SU-DHL-6 (cell line): ENCODE data around the gene CCL22.

ENCODE experiments used
- H2AFZ ChIP-seq: fragments of 200-600 bp; sonication (generic); 2 replicates; pipeline ENCODE4 v1.6.1; 2014; ENCODE audit warnings: low read depth, mild to moderate bottlenecking, moderate library complexity, mixed read lengths, antibody characterized with exemption, low read length; ENCODE audit not compliant: severe bottlenecking
- H3F3A ChIP-seq: fragments of 200-600 bp; shearing (Covaris generic); 2 replicates; pipeline ENCODE4 v1.6.0; 2016; ENCODE audit warnings: antibody characterized with exemption, mild to moderate bottlenecking; ENCODE audit not compliant: insufficient read depth
- H3K27ac ChIP-seq: fragments of 200-600 bp; sonication (generic); 2 replicates; pipeline ENCODE4 v1.5.1; 2016; ENCODE audit warnings: low read depth, mild to moderate bottlenecking, low read length, moderate library complexity, mixed read lengths
- H3K27me3 ChIP-seq: fragments of 200-600 bp; sonication (generic), shearing (Covaris generic); 2 replicates; pipeline ENCODE4 v1.6.0; 2014; ENCODE audit warnings: mild to moderate bottlenecking, low read length
- H3K36me3 ChIP-seq: fragments of 200-600 bp; sonication (generic); 2 replicates; pipeline ENCODE4 v1.6.1; 2014; ENCODE audit warnings: mild to moderate bottlenecking, low read length, mixed read lengths
- H3K4me2 ChIP-seq: fragments of 300-600, 200-600 bp; shearing (Covaris generic), sonication (generic); 2 replicates; pipeline ENCODE4 v1.6.0; 2014; ENCODE audit warnings: low read length, low read depth, mild to moderate bottlenecking; ENCODE audit not compliant: poor library complexity, severe bottlenecking
- H3K4me3 ChIP-seq: fragments of 200-600 bp; sonication (generic); 2 replicates; pipeline ENCODE4 v1.5.1; 2014; ENCODE audit warnings: antibody characterized with exemption, low read length, mild to moderate bottlenecking, mixed read lengths; ENCODE audit not compliant: insufficient read depth, poor library complexity, severe bottlenecking
- H3K79me2 ChIP-seq: fragments of 200-600 bp; sonication (generic); 2 replicates; pipeline ENCODE4 v1.6.1; 2014; ENCODE audit warnings: mild to moderate bottlenecking, low read length, moderate library complexity; ENCODE audit not compliant: insufficient read depth
- H3K9ac ChIP-seq: fragments of 200-600 bp; sonication (generic); 2 replicates; pipeline ENCODE4 v1.7.0; 2014; ENCODE audit warnings: mild to moderate bottlenecking, low read length
- H3K9me2 ChIP-seq: fragments of 200-600 bp; sonication (generic); replicated peaks from 2 replicates; pipeline ENCODE4 v1.6.1; 2014; ENCODE audit warnings: low read length; ENCODE audit not compliant: insufficient read depth
- H3K9me3 ChIP-seq: fragments of 200-600 bp; sonication (generic); 2 replicates; pipeline ENCODE4 v1.6.1; 2014; ENCODE audit warnings: low read length, mixed read lengths; ENCODE audit not compliant: insufficient read depth
- H4K20me1 ChIP-seq: fragments of 200-600 bp; sonication (generic); 2 replicates; pipeline ENCODE4 v1.6.1; 2014; ENCODE audit warnings: low read depth, mild to moderate bottlenecking, antibody characterized with exemption, low read length, moderate library complexity, mixed read lengths
- CTCF ChIP-seq: fragments of 200-600 bp; sonication (generic); IDR thresholded peaks from one replicate; pipeline ENCODE4 v1.5.1; 2017; ENCODE audit warnings: antibody characterized with exemption, mild to moderate bottlenecking, low read length, moderate library complexity; ENCODE audit not compliant: insufficient read depth, poor library complexity, severe bottlenecking
- EZH2phosphoT487 ChIP-seq: fragments of 200-600 bp; sonication (generic), shearing (Covaris generic); conservative IDR thresholded peaks from 2 replicates; pipeline ENCODE4 v1.6.1; 2018; ENCODE audit warnings: mild to moderate bottlenecking, antibody characterized with exemption, low read length, moderate library complexity, mixed read lengths

The CCL22 gene

GRCh38 chr16:57315416-57315815 is 43.2 kb upstream of the CCL22 start:
- H3K36me3 ChIP-seq, result no peaks in the 10 kb centered on the region
- no peaks in the 10 kb centered on the region for H3K79me2 ChIP-seq
- H3F3A ChIP-seq, result no peaks in the 10 kb centered on the region
- H3K9ac ChIP-seq, result no peak overlapping the region
- no peaks in the 10 kb centered on the region for H3K9me3 ChIP-seq
- H3K4me2 ChIP-seq, result no peak overlapping the region
- TF ChIP-seq EZH2phosphoT487, result no peak
- H3K27ac ChIP-seq, result no peak overlapping the region
- no peak overlapping the region for H2AFZ ChIP-seq
- H3K27me3 ChIP-seq, result no peaks in the 10 kb centered on the region
- no peaks in the 10 kb centered on the region for H3K9me2 ChIP-seq
- no peak overlapping the region for H3K4me3 ChIP-seq
- H4K20me1 ChIP-seq, result no peaks in the 10 kb centered on the region

DNA sequence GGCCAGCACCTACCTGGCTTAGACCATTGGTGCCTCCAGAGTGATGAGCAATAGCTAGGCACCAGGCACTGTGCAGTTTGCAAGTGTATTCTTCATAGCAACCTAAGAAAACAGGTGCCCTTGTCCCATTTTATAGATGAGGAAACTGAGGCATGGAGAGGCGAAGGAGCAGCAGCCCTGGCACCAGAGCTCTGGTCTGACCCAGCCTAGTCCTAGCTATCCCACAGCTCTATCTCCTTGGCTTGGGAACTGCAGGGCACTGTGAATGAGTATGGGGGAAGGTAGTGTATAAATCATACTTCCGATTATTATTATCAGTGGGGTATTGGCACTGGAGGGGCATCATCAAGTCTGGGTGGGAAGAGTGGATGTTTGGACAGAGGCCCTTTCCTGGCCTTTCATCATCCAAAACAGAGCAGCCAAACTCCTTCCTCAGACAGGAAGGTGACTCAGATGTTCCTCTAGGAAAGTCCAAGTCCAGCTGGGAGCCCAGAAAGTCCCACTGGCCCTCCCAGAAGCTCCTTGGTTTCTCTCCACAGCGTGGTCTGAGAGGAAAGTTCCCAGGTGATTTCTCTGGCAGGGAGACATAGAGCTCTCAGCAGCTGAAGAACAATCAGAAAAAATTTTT is 42.1 kb upstream of the CCL22 start:
- no peak overlapping the region for H3K9ac ChIP-seq
- no peak overlapping the region for H2AFZ ChIP-seq
- no peak for TF ChIP-seq CTCF
- no peak for TF ChIP-seq EZH2phosphoT487
- no peaks in the 10 kb centered on the region for H3K27me3 ChIP-seq
- H3K27ac ChIP-seq, result no peak overlapping the region
- H3K4me3 ChIP-seq, result no peak overlapping the region
- no peaks in the 10 kb centered on the region for H3K9me3 ChIP-seq
- no peaks in the 10 kb centered on the region for H3K9me2 ChIP-seq
- H3F3A ChIP-seq, result no peaks in the 10 kb centered on the region
- no peaks in the 10 kb centered on the region for H4K20me1 ChIP-seq
- no peak overlapping the region for H3K4me2 ChIP-seq
- H3K36me3 ChIP-seq, result no peaks in the 10 kb centered on the region
- H3K79me2 ChIP-seq, result no peaks in the 10 kb centered on the region

GRCh38 chr16:57318240-57318970 is 40.2 kb upstream of the CCL22 start:
- no peak overlapping the region for H3K4me3 ChIP-seq
- TF ChIP-seq EZH2phosphoT487, result no peak
- no peak for TF ChIP-seq CTCF
- no peaks in the 10 kb centered on the region for H3F3A ChIP-seq
- no peaks in the 10 kb centered on the region for H3K9me3 ChIP-seq
- no peaks in the 10 kb centered on the region for H4K20me1 ChIP-seq
- H3K36me3 ChIP-seq, result no peaks in the 10 kb centered on the region
- H2AFZ ChIP-seq, result no peak overlapping the region
- no peak overlapping the region for H3K9ac ChIP-seq
- no peaks in the 10 kb centered on the region for H3K27me3 ChIP-seq
- no peak overlapping the region for H3K27ac ChIP-seq
- no peaks in the 10 kb centered on the region for H3K79me2 ChIP-seq
- H3K4me2 ChIP-seq, result no peak overlapping the region
- H3K9me2 ChIP-seq, result no peaks in the 10 kb centered on the region

DNA sequence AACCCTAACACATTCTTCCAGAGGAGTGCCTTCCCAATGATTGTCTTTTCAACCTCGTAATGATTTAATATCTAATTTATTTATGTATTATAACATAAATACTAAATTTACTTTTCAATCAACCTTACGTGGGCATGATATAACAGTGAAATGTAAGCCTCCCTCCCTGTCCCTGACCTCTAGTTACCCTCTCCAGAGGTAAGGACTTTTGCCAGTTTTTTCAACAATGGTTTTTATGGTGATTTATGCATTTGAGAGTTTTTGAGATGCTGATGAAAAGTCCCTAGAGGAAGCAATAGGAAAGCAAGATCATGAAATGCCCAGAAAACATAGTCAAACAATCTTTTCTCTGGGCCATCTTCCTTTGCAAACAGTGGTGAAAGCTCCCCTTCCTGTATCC is 38.9 kb upstream of the CCL22 start:
- H3K9ac ChIP-seq, result no peak overlapping the region
- H4K20me1 ChIP-seq, result no peaks in the 10 kb centered on the region
- H3K9me2 ChIP-seq, result no peaks in the 10 kb centered on the region
- no peaks in the 10 kb centered on the region for H3K9me3 ChIP-seq
- H3K27ac ChIP-seq, result no peak overlapping the region
- no peak overlapping the region for H2AFZ ChIP-seq
- TF ChIP-seq CTCF, result no peak
- no peak for TF ChIP-seq EZH2phosphoT487
- no peak overlapping the region for H3K4me3 ChIP-seq
- H3F3A ChIP-seq, result no peaks in the 10 kb centered on the region
- no peak overlapping the region for H3K4me2 ChIP-seq
- no peaks in the 10 kb centered on the region for H3K79me2 ChIP-seq
- H3K27me3 ChIP-seq, result no peaks in the 10 kb centered on the region
- no peaks in the 10 kb centered on the region for H3K36me3 ChIP-seq
